Measurements from ENCODE around the gene RNF166. TPM values are rescaled to one million over a fixed set of nuclear protein-coding genes. Genes with fewer than 3 reads are reported as not detected.

RNF166 gene
- total RNA-seq, 1 experiment from 2014 or later = 26.5 TPM

GRCh38 chr16:88713054-88713453 lies 6.8 kb upstream of the RNF166 start:
- H3K27me3 ChIP-seq (ENCODE audit: insufficient read depth, low read length) = no peaks in the 10 kb centered on the region
- H4K20me1 ChIP-seq (ENCODE audit: control insufficient read depth, insufficient read depth, insufficient read length) = no peaks in the 10 kb centered on the region
- no peak overlapping the region for H2AFZ ChIP-seq (ENCODE audit: low read length)
- no peaks in the 10 kb centered on the region for H3K9me3 ChIP-seq (ENCODE audit: control insufficient read depth, low read depth, low read length)
- no peak overlapping the region for H2AK5ac ChIP-seq (ENCODE audit: insufficient read length, low read length)
- TF ChIP-seq CTCF (conservative IDR thresholded peaks at IDR 0.05) = no peak
- peak overlapping the region; percentile 64 for H2BK12ac ChIP-seq (ENCODE audit: insufficient read length, low read depth, low read length)
- Mint-ChIP-seq H3K36me3 (ENCODE audit: insufficient read depth in 1 of 3, low read depth in 3 of 3) (peaks cover 4 to 20% (median 19%) of the 10 kb centered on the region in 3 experiments; a peak in 5 of 7 replicates), H3K27ac (no peak overlapping the region), H3K9me3 (no peaks in the 10 kb centered on the region), H3K4me1 (peaks cover 0 to 6% of the 10 kb centered on the region in 2 experiments; a peak in 1 of 4 replicates), H3K4me3 (no peak overlapping the region), H3K27me3 (ENCODE audit: low read depth) (no peaks in the 10 kb centered on the region)
- H3K23me2 ChIP-seq (ENCODE audit: insufficient read length, low read depth, low read length, poor library complexity, severe bottlenecking) = no peaks in the 10 kb centered on the region
- H3K9ac ChIP-seq (ENCODE audit: extremely low read depth, insufficient read length, low read length) = no peak overlapping the region
- H4K8ac ChIP-seq (replicated peaks; ENCODE audit: insufficient read length, low read depth, low read length) = no peak overlapping the region
- H3T11ph ChIP-seq (ENCODE audit: low read length) = no peak overlapping the region
- H2BK120ac ChIP-seq (ENCODE audit: low read depth, low read length, poor library complexity, severe bottlenecking) = no peak overlapping the region
- no peak overlapping the region for H4K91ac ChIP-seq (ENCODE audit: insufficient read length, low read depth, low read length)
- H3K4me2 ChIP-seq (ENCODE audit: insufficient read depth, insufficient read length, low read length) = no peak overlapping the region
- H2BK15ac ChIP-seq (ENCODE audit: low read depth, low read length) = no peak overlapping the region
- DNase-seq = no peak
- no peaks in the 10 kb centered on the region for H3K4me1 ChIP-seq (ENCODE audit: insufficient read depth, low read length)
- no peak overlapping the region for H4K5ac ChIP-seq (ENCODE audit: insufficient read length, low read depth, low read length)
- H3K23ac ChIP-seq (ENCODE audit: insufficient read length, low read depth, low read length) = no peak overlapping the region
- H3K4ac ChIP-seq (ENCODE audit: low read depth, low read length) = no peak overlapping the region
- no CpG with 5 or more reads among the region's 15 CpGs for WGBS (ENCODE audit: extremely low coverage, insufficient read length, low lambda C conversion rate)
- no peak overlapping the region for H3K14ac ChIP-seq (ENCODE audit: insufficient read depth, low read length)
- H2BK5ac ChIP-seq (ENCODE audit: insufficient read length, low read length) = no peak overlapping the region
- no peaks in the 10 kb centered on the region for H3K79me2 ChIP-seq (ENCODE audit: insufficient read depth, low read length)
- no peak overlapping the region for H3K56ac ChIP-seq (ENCODE audit: insufficient read length, low read depth, low read length)
- no peak overlapping the region for H3K27ac ChIP-seq (ENCODE audit: insufficient read length, low read depth, low read length)
- no peaks in the 10 kb centered on the region for H3K79me1 ChIP-seq (ENCODE audit: insufficient read depth, low read depth, low read length, poor library complexity, severe bottlenecking)
- no peak overlapping the region for H2BK20ac ChIP-seq (ENCODE audit: low read depth, low read length, poor library complexity, severe bottlenecking)
- H3K18ac ChIP-seq (ENCODE audit: insufficient read length, low read depth, low read length) = no peak overlapping the region

Measured in H9 (cell line).